ENCODE results near the gene TXK.

TXK gene

GRCh38 chr4:48058617-48059530 lies 75.2 kb downstream of the TXK start:
- no peak overlapping the region for H3K4me3 ChIP-seq (ENCODE audit: severe bottlenecking)
- no peaks in the 10 kb centered on the region for H3K9me3 ChIP-seq (ENCODE audit: severe bottlenecking)
- DNase-seq (ENCODE audit: low spot score) (no peak), ATAC-seq (ENCODE audit: low read depth) (no peak)
- H3K36me3 ChIP-seq (ENCODE audit: low read depth): no peaks in the 10 kb centered on the region
- H3K27ac ChIP-seq (ENCODE audit: poor library complexity, severe bottlenecking): no peak overlapping the region
- no peaks in the 10 kb centered on the region for H3K27me3 ChIP-seq (ENCODE audit: insufficient read depth, poor library complexity, severe bottlenecking)
- no peaks in the 10 kb centered on the region for H3K4me1 ChIP-seq (ENCODE audit: insufficient read depth, poor library complexity, severe bottlenecking)
- TF ChIP-seq CTCF (IDR thresholded peaks at IDR 0.05; ENCODE audit: poor library complexity, severe bottlenecking): no peak

- Histone ChIP-seq H3K4me3 (ENCODE audit: severe bottlenecking) (no peak overlapping the region), H3K36me3 (ENCODE audit: low read depth) (no peaks in the 10 kb centered on the region), H3K4me1 (ENCODE audit: insufficient read depth, poor library complexity, severe bottlenecking) (no peaks in the 10 kb centered on the region), H3K27ac (ENCODE audit: poor library complexity, severe bottlenecking) (no peak overlapping the region), H3K9me3 (ENCODE audit: severe bottlenecking) (no peaks in the 10 kb centered on the region), H3K27me3 (ENCODE audit: insufficient read depth, poor library complexity, severe bottlenecking) (no peaks in the 10 kb centered on the region)
- TF ChIP-seq CTCF (IDR thresholded peaks at IDR 0.05; ENCODE audit: poor library complexity, severe bottlenecking): no peak
- ATAC-seq (ENCODE audit: low read depth) (no peak), DNase-seq (ENCODE audit: low spot score) (no peak)
Measured at GRCh38 chr4:48051078-48051477, 83.0 kb downstream of the TXK start.

- no peak for TF ChIP-seq CTCF (IDR thresholded peaks at IDR 0.05; ENCODE audit: poor library complexity, severe bottlenecking)
- Histone ChIP-seq H3K9me3 (ENCODE audit: severe bottlenecking) (no peaks in the 10 kb centered on the region), H3K27me3 (ENCODE audit: insufficient read depth, poor library complexity, severe bottlenecking) (no peaks in the 10 kb centered on the region), H3K4me3 (ENCODE audit: severe bottlenecking) (no peak overlapping the region), H3K27ac (ENCODE audit: poor library complexity, severe bottlenecking) (no peak overlapping the region), H3K36me3 (ENCODE audit: low read depth) (no peaks in the 10 kb centered on the region), H3K4me1 (ENCODE audit: insufficient read depth, poor library complexity, severe bottlenecking) (no peaks in the 10 kb centered on the region)
- ATAC-seq (ENCODE audit: low read depth) (no peak), DNase-seq (ENCODE audit: low spot score) (no peak)
Measured at GRCh38 chr4:48049483-48049882, 84.6 kb downstream of the TXK start.

- H3K9me3 ChIP-seq (ENCODE audit: severe bottlenecking): no peaks in the 10 kb centered on the region
- no peaks in the 10 kb centered on the region for H3K27me3 ChIP-seq (ENCODE audit: insufficient read depth, poor library complexity, severe bottlenecking)
- H3K27ac ChIP-seq (ENCODE audit: poor library complexity, severe bottlenecking): no peak overlapping the region
- H3K4me1 ChIP-seq (ENCODE audit: insufficient read depth, poor library complexity, severe bottlenecking): no peaks in the 10 kb centered on the region
- ATAC-seq (ENCODE audit: low read depth) (no peak; the same call in 2 of the 3 replicates), DNase-seq (ENCODE audit: low spot score) (no peak)
- no peaks in the 10 kb centered on the region for H3K36me3 ChIP-seq (ENCODE audit: low read depth)
- no peak overlapping the region for H3K4me3 ChIP-seq (ENCODE audit: severe bottlenecking)
- TF ChIP-seq CTCF (IDR thresholded peaks at IDR 0.05; ENCODE audit: poor library complexity, severe bottlenecking): no peak
Measured at GRCh38 chr4:48047896-48048295, 86.2 kb downstream of the TXK start.

- ATAC-seq (ENCODE audit: low read depth): no peak
- Histone ChIP-seq H3K27ac (ENCODE audit: poor library complexity, severe bottlenecking) (no peak overlapping the region), H3K36me3 (ENCODE audit: low read depth) (no peaks in the 10 kb centered on the region), H3K4me3 (ENCODE audit: severe bottlenecking) (no peak overlapping the region), H3K4me1 (ENCODE audit: insufficient read depth, poor library complexity, severe bottlenecking) (no peaks in the 10 kb centered on the region), H3K27me3 (ENCODE audit: insufficient read depth, poor library complexity, severe bottlenecking) (no peaks in the 10 kb centered on the region), H3K9me3 (ENCODE audit: severe bottlenecking) (no peaks in the 10 kb centered on the region)
- TF ChIP-seq CTCF (IDR thresholded peaks at IDR 0.05; ENCODE audit: poor library complexity, severe bottlenecking): no peak
- DNase-seq (ENCODE audit: low spot score): no peak
Measured at GRCh38 chr4:48047421-48047844, 86.6 kb downstream of the TXK start.

Data from RWPE2 (cell line).